ENCODE measurements around the gene C7orf57.
"Not testable (repeated sequence)": the region's sequence is repeated elsewhere in the genome, so short reads cannot be mapped to it uniquely, and the experiment has no call there.

The C7orf57 gene

DNA sequence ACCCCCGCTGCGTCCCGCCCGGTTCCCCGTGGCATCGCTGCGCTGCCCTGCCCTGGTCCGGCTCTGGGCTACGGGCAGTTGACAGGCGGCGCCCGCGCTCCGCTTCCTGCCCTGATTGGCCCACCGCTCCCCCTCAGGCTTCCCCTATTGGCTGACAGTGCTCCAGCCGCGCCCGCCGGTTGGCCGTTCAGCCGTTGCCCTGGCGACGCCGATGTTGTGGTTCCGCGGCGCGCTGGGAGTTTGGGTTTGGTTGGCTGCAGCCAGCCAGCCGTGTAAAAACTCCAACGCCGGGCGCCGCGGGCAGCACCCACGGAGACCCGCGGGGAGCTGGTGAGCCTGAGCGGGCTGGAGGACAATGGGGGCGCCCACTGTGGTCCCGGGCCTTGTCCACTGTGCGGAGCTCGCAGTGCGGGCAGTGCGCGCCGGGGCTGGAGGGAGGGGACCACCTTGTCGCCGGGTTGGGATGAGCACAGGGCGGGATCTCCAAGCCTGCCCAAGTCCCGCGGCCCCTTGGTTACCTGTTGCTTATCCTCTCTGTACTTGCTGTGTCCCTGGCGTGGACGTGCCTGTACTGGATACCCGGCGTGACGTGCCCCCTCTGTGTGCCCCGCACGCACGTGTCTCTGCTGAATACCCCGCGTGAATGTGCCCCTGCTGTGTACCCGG lies at the start of gene C7orf57:
Gene C7orf57, plus strand, starts transcription at position 243 of the 666 bp plus-strand sequence. CDS start 766 bp downstream, outside the sequence.
- in situ Hi-C loops (cut with MboI; ENCODE audit: low sequenced_read_pairs): no loop called here

- in situ Hi-C loops (cut with MboI; ENCODE audit: low sequenced_read_pairs): loop anchor here (25.0 kb wide), 1 partner anchor 99 kb away; the partner anchor contains the start of gene UPP1
Observed at GRCh38 chr7:47988496-47989386, 46.6 kb upstream of the C7orf57 start.

GRCh38 chr7:47989607-47990400 lies 45.5 kb upstream of the C7orf57 start:
- in situ Hi-C loops (cut with MboI; ENCODE audit: low sequenced_read_pairs): loop anchor here (25.0 kb wide), 1 partner anchor 97 kb away; the partner anchor contains the start of gene UPP1

DNA sequence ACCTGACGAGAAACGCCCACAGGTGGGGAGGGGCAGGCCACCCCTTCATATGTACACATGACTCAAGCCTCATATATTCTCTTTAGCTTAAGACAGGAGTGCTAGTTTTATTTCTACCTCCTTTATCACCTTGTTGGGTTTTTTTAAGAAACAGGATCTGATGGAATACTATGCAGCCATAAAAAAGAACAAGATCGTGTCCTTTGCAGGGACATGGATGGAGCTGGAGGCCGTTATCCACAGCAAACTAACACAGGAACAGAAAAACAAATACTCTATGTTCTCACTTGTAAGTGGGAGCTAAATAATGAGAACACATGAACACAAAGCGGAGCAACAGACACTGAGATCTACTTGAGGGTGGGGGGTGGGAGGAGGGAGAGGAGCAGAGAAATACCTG lies 44.8 kb upstream of the C7orf57 start:
- in situ Hi-C loops (cut with MboI; ENCODE audit: low sequenced_read_pairs): loop anchor here (25.0 kb wide), 1 partner anchor 97 kb away; the partner anchor contains the start of gene UPP1

GRCh38 chr7:47991270-47991669 lies 44.1 kb upstream of the C7orf57 start:
- in situ Hi-C loops (cut with MboI; ENCODE audit: low sequenced_read_pairs): loop anchor here (25.0 kb wide), 1 partner anchor 96 kb away; the partner anchor contains the start of gene UPP1

DNA sequence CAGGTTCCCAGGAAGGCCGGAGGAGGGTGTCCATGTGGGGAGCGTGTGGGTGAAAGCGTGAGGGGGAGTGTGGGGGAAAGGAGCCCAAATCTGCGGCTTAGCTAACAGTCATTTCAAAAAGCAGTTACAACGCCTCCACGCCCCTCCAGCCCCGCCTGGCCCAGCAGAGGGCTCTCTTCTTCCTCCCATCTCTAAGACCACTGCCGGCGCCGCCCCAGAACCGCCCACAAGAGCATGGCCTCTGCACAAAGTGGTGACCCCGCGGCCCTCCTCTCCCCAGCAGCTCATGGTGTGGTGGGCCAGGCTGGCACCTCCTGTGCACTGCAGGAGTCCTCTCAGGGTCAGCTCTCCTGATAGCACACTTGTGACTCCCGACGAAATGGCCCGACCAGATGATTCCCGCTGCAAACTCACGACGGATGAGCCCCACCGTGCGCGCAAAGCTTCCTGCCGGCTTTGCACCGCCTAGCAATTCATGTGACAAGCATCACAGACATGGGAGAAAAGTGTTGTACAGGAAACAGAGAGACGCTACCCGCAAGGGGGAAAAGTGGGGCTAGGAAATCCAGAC lies 43.5 kb upstream of the C7orf57 start:
- in situ Hi-C loops (cut with MboI; ENCODE audit: low sequenced_read_pairs): loop anchor here (25.0 kb wide), 1 partner anchor 95 kb away; the partner anchor contains the start of gene UPP1

- in situ Hi-C loops (cut with MboI; ENCODE audit: low sequenced_read_pairs): loop anchor here (25.0 kb wide), 1 partner anchor 95 kb away; the partner anchor contains the start of gene UPP1
Observed at GRCh38 chr7:47992446-47992845, 42.9 kb upstream of the C7orf57 start.

DNA sequence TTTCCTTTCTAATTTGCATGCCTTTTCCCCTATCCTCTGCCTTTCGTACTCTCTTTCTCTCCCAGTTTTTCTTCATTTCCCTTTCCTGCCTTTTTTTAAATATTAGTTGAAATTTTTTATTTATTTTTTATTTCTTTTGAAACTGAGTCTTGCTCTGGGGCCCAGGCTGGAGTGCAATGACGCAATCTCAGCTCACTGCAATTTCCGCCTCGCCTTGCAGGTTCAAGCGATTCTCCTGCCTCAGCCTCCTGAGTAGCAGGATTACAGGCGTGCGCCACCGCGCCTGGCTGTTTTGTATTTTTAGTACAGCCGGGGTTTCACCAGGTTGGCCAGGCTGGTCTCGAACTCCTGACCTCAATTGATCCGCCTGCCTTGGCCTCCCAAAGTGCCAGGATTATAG lies 35.9 kb upstream of the C7orf57 start:
- in situ Hi-C loops (cut with MboI; ENCODE audit: low sequenced_read_pairs): loop anchor here (25.0 kb wide), 1 partner anchor 88 kb away; the partner anchor contains the start of gene UPP1

DNA sequence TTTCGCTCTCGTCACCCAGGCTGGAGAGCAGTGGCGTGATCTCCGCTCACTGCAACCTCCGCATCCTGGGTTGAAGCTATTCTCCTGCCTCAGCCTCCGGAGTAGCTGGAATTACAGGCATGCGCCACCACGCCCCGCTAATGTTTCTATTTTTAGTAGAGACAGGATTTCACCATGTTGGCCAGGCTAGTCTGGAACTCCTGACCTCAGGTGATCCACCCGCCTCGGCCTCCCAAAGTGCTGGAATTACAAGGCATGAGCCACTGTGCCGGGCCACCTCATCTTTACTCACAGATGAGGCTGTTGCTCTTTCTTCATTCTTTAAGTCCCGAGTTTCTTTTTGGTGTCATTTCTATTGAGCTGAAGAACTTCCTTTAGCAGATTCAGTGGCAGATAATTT lies 35.2 kb upstream of the C7orf57 start:
- in situ Hi-C loops (cut with MboI; ENCODE audit: low sequenced_read_pairs): not testable (repeated sequence)

DNA sequence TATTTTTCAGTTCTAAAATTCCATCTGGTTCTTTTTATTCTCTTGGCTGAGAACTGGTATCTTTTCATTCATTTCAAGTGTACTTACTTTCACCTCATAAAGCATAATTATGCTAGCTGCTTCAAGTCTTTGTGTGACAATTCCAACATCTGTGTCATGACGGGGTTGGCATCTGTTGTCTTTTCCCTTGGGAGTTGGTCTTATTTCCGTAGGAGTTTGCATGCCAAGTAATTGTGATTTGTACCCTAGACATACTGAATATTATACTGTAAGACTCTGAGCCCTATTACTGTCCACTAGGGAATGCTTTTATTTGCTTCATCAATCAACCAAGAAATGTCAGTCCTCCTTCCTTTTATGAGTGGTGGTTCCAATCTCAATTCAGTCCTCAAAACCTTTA lies 31.3 kb upstream of the C7orf57 start:
- in situ Hi-C loops (cut with MboI; ENCODE audit: low sequenced_read_pairs): no loop called here

DNA sequence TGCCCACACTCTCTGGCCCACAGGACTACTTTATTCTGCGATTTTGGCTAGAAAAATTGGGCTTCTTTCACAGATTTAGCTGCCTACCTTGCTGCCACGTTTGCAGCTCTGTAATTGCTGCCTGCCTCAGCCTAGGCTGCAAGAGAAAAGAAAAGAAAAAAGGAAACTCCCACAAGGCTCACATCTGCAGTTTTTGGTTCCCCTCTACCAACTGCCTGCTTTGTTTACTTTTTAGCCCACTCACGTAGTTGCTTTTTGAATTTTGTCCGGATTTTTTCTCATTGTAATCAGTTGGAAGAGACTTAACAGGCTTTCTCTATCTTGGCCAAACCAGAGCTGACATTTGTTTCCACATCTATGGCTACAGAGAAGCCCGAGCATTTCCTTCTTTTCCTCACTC lies 30.7 kb upstream of the C7orf57 start:
- in situ Hi-C loops (cut with MboI; ENCODE audit: low sequenced_read_pairs): no loop called here

DNA sequence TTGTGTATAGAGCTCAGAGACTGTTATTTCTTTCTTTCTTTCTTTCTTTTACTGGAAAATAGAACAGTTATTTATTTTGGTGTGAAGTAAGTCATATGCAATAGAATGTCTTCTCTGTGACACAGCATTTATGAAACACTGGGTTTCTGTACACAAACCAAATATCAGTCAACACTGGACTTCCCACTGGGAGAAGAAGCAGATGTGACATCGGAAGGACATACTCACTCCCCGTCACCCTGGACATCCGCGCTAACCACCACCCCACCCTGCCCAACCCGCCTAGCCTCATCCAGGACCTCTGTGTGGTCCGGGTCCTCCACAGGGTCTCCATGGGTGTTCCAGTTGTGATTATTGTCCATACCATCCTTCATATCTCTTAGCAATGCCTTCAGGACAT lies 28.5 kb upstream of the C7orf57 start:
- in situ Hi-C loops (cut with MboI; ENCODE audit: low sequenced_read_pairs): no loop called here

GRCh38 chr7:48009257-48009656 lies 26.1 kb upstream of the C7orf57 start:
- in situ Hi-C loops (cut with MboI; ENCODE audit: low sequenced_read_pairs): no loop called here

GRCh38 chr7:48009954-48010353 lies 25.4 kb upstream of the C7orf57 start:
- in situ Hi-C loops (cut with MboI; ENCODE audit: low sequenced_read_pairs): no loop called here

- in situ Hi-C loops (cut with MboI; ENCODE audit: low sequenced_read_pairs): no loop called here
Observed at GRCh38 chr7:48011323-48011722, 24.0 kb upstream of the C7orf57 start.

DNA sequence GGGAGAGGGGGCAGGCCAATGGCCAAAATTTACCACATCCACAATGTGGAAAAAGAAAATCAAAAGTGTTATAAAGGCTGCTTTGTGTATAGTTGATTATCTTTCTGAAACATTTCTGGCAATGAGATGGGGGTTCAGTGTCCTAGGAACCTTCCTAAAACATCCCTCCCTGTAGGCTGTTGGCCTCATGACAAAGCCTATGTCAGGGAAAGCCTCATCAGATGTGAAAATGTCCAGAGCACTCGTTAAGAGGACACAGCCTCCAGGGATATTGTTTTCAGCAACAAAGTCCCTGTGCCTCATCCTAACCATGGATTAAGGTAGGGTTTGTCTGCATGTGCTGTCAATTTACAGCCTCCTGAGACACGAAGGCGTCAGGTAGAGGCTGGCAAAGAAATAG lies 23.4 kb upstream of the C7orf57 start:
- in situ Hi-C loops (cut with MboI; ENCODE audit: low sequenced_read_pairs): no loop called here

DNA sequence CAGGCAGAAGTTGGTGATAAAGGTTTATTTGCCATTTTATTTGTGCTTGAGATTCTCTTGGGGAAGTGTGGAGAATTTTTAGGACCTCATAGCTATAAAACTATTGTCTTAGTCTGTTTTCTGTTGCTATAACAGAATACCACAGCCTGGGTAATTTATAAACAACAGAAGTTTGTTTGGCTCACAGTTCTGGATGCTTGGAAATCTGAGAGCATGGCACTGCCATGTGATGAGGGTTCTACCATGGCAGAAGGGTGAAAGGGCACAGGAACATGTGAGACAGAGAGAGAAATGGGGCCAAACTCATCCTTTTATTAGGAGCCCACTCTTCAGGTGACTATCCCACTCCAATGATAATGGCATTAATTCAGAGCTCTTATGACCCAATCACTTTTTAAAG lies 18.7 kb upstream of the C7orf57 start:
- in situ Hi-C loops (cut with MboI; ENCODE audit: low sequenced_read_pairs): no loop called here

- in situ Hi-C loops (cut with MboI; ENCODE audit: low sequenced_read_pairs): no loop called here
Observed at GRCh38 chr7:48017674-48018073, 17.7 kb upstream of the C7orf57 start.

- in situ Hi-C loops (cut with MboI; ENCODE audit: low sequenced_read_pairs): no loop called here
Observed at GRCh38 chr7:48025624-48026023, 9.7 kb upstream of the C7orf57 start.

GRCh38 chr7:48028938-48029337 lies 6.4 kb upstream of the C7orf57 start, which contains the start of gene SUN3:
Gene SUN3, minus strand, starts transcription at chr7:48029107. Its CDS starts 169 bp downstream, at chr7:48028938.
- in situ Hi-C loops (cut with MboI; ENCODE audit: low sequenced_read_pairs): no loop called here
